Lower leg skin (tissue), 3 donors: ENCODE results near the gene ZBTB24.

Source experiments
- CTCF ChIP-seq, 3 donors: fragments of 450-650 bp; IDR thresholded peaks; one replicate each; pipeline ENCODE4 v1.5.1; 2016; ENCODE audit warnings: antibody characterized with exemption in 3 of 3, mild to moderate bottlenecking in 3 of 3, moderate library complexity in 2 of 3
- POLR2A ChIP-seq, 2 donors: fragments of 450-650 bp; IDR thresholded peaks; one replicate each; pipeline ENCODE4 v1.6.1; 2016 to 2017; ENCODE audit warnings: antibody characterized with exemption in 2 of 2, mild to moderate bottlenecking in 1 of 2, moderate library complexity in 1 of 2

DNA sequence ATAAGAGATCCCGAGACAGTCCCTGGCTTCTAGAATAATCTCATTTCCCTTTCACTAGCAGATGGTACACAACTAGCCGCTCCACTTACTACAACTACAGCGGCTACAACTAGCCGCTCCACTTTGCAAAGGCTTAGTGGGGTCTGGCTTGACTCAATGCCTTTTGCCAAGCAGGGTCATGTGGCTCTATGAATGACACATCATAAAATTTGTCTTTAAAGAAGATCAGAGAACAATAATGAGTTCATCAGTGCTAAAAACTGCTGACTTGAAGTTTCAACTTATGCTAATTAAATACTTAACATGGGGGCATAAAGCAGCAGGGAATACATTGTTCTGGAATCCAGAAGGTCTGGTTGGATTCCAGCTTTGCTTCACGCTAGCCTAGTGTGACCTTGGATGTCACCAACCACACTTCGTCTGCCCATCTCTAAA lies 25.4 kb downstream of the ZBTB24 start:
- no peak for TF ChIP-seq POLR2A (IDR thresholded peaks at IDR 0.05)
- no peak for TF ChIP-seq CTCF (IDR thresholded peaks at IDR 0.05)
